IMR-90 (cell line): ENCODE measurements around the gene NFATC1. TPM values are rescaled to one million over a fixed set of nuclear protein-coding genes. Genes with fewer than 3 reads are reported as not detected.
A peak's percentile ranks its signal among the peaks of the same experiment; 100 is the strongest.
"Not testable (repeated sequence)": the region's sequence is repeated elsewhere in the genome, so short reads cannot be mapped to it uniquely, and the experiment has no call there.

ENCODE experiments used
- ATAC-seq: fragments of 200-7000 bp; cut with Tn5 transposase; 2 replicates; pipeline ENCODE4 v1.9.1; 2020; ENCODE audit warnings: low read depth, mild to moderate bottlenecking, moderate library complexity
- BruUV-seq: library from RNA; stranded (reverse); fragments of 400-500 nt; replicated peaks from 2 replicates; lab custom pipeline; 2021; lab: Mats Ljungman, UMichigan
- CTCF ChIA-PET: fragments of 300-600 bp; formaldehyde crosslinking; extraction: SDS; loops from one replicate; lab custom pipeline; 2021; ENCODE audit warnings: antibody characterized with exemption; lab: Yijun Ruan, JAX
- POLR2A ChIA-PET: fragments of 300-600 bp; sonication (Branson Sonifier 250); formaldehyde crosslinking; loops from one replicate; lab custom pipeline; 2022; ENCODE audit warnings: antibody characterized with exemption; ENCODE audit not compliant: unreplicated experiment; lab: Charles Lee
- DNase-seq: peaks from one replicate; pipeline ENCODE4 v3.0.0; 2013
- H2AFZ ChIP-seq: replicated peaks from 2 replicates; pipeline ENCODE3; 2013; ENCODE audit warnings: low read length, mild to moderate bottlenecking; ENCODE audit not compliant: poor library complexity
- H2AK5ac ChIP-seq: 2 replicates; pipeline ENCODE4 v1.6.1; 2013; ENCODE audit warnings: low read depth, low read length, inconsistent platforms
- H2AK9ac ChIP-seq: replicated peaks from 2 replicates; pipeline ENCODE3; 2013; ENCODE audit warnings: mild to moderate bottlenecking, low read depth, low read length, moderate library complexity; ENCODE audit not compliant: poor library complexity
- H2BK120ac ChIP-seq: 2 replicates; pipeline ENCODE4 v1.6.1; 2013; ENCODE audit warnings: low read depth, low read length, inconsistent platforms
- H2BK15ac ChIP-seq: 3 replicates; pipeline ENCODE4 v1.6.1; 2013; ENCODE audit warnings: low read depth, low read length, inconsistent platforms
- H2BK20ac ChIP-seq: 2 replicates; pipeline ENCODE4 v1.6.1; 2013; ENCODE audit warnings: low read depth, mild to moderate bottlenecking, inconsistent platforms, low read length, moderate library complexity
- H2BK5ac ChIP-seq: 2 replicates; pipeline ENCODE4 v1.6.1; 2013; ENCODE audit warnings: mild to moderate bottlenecking, low read depth, low read length, inconsistent platforms; ENCODE audit not compliant: poor library complexity, severe bottlenecking
- H3K14ac ChIP-seq: replicated peaks from 2 replicates; pipeline ENCODE4 v1.6.1; 2013; ENCODE audit warnings: low read depth, low read length, inconsistent platforms
- H3K18ac ChIP-seq: 2 replicates; pipeline ENCODE4 v1.6.1; 2013; ENCODE audit warnings: low read depth, low read length, control low read depth
- H3K23ac ChIP-seq: 2 replicates; pipeline ENCODE4 v1.6.1; 2013; ENCODE audit warnings: low read depth, low read length, inconsistent platforms
- H3K27ac ChIP-seq: 2 replicates; pipeline ENCODE4 v1.5.1; 2013; ENCODE audit warnings: mild to moderate bottlenecking, control low read depth, low read length; ENCODE audit not compliant: insufficient read depth
- H3K27me3 ChIP-seq: 2 replicates; pipeline ENCODE4 v1.6.1; 2013; ENCODE audit warnings: low read length; ENCODE audit not compliant: control insufficient read depth, insufficient read depth
- H3K36me3 ChIP-seq: 2 replicates; pipeline ENCODE4 v1.6.1; 2013; ENCODE audit warnings: low read length, mixed read lengths; ENCODE audit not compliant: control insufficient read depth, insufficient read depth
- H3K4ac ChIP-seq: 2 replicates; pipeline ENCODE4 v1.6.1; 2013; ENCODE audit warnings: low read depth, low read length, inconsistent platforms
- H3K4me1 ChIP-seq: 2 replicates; pipeline ENCODE4 v1.6.1; 2013; ENCODE audit warnings: low read length, mixed read lengths; ENCODE audit not compliant: control insufficient read depth, insufficient read depth
- H3K4me2 ChIP-seq: 2 replicates; pipeline ENCODE4 v1.6.1; 2013; ENCODE audit warnings: low read depth, mild to moderate bottlenecking, control low read depth, low read length, moderate library complexity
- H3K4me3 ChIP-seq: 2 replicates; pipeline ENCODE4 v1.5.1; 2013; ENCODE audit warnings: low read depth, mild to moderate bottlenecking, control low read depth, low read length, moderate library complexity; ENCODE audit not compliant: insufficient read depth
- H3K56ac ChIP-seq: 2 replicates; pipeline ENCODE4 v1.6.1; 2013; ENCODE audit warnings: low read length, inconsistent platforms; ENCODE audit not compliant: insufficient read depth; ENCODE audit errors: extremely low read depth
- H3K79me1 ChIP-seq, 2 experiments: 2 replicates each; pipeline ENCODE4 v1.6.1; 2013; ENCODE audit warnings: low read length in 2 of 2, inconsistent platforms in 1 of 2, low read depth in 1 of 2
- H3K9ac ChIP-seq: 2 replicates; pipeline ENCODE4 v1.6.1; 2013; ENCODE audit warnings: low read depth, low read length, control low read depth
- H3K9me1 ChIP-seq: 2 replicates; pipeline ENCODE4 v1.6.1; 2013; ENCODE audit warnings: low read length, inconsistent platforms; ENCODE audit not compliant: insufficient read depth
- H3K9me3 ChIP-seq: 2 replicates; pipeline ENCODE4 v1.6.1; 2013; ENCODE audit warnings: low read length; ENCODE audit not compliant: control insufficient read depth, insufficient read depth
- H4K20me1 ChIP-seq: 2 replicates; pipeline ENCODE4 v1.6.1; 2013; ENCODE audit warnings: low read length, inconsistent platforms; ENCODE audit not compliant: insufficient read depth
- H4K5ac ChIP-seq: 2 replicates; pipeline ENCODE4 v1.6.1; 2013; ENCODE audit warnings: mild to moderate bottlenecking, low read depth, low read length, control low read depth
- H4K8ac ChIP-seq, 2 experiments: 2 replicates each; pipeline ENCODE4 v1.6.1; 2013; ENCODE audit warnings: low read depth in 2 of 2, low read length in 2 of 2, control low read depth in 1 of 2, inconsistent platforms in 1 of 2
- H4K91ac ChIP-seq: 2 replicates; pipeline ENCODE4 v1.6.1; 2013; ENCODE audit warnings: low read depth, low read length, inconsistent platforms; ENCODE audit not compliant: insufficient read depth
- CEBPB ChIP-seq: IDR thresholded peaks from 2 replicates; pipeline ENCODE4 v1.6.1; 2012; ENCODE audit warnings: low read depth, low read length, improper control_type of control experiment
- MAZ ChIP-seq: IDR thresholded peaks from 2 replicates; pipeline ENCODE4 v1.6.1; 2012; ENCODE audit warnings: low read depth, mild to moderate bottlenecking, low read length, improper control_type of control experiment, moderate library complexity, borderline replicate concordance
- NFE2L2 ChIP-seq: fragments of 150-350 bp; IDR thresholded peaks from 2 replicates; pipeline ENCODE4 v1.6.1; 2016; ENCODE audit warnings: low read depth, mild to moderate bottlenecking, low read length
- POLR2A ChIP-seq: IDR thresholded peaks from 2 replicates; pipeline ENCODE4 v1.6.1; 2012; ENCODE audit warnings: mild to moderate bottlenecking, low read depth, low read length
- WGBS, 2 experiments: methylation state at CpG; one replicate each; pipeline versions ENCODE4 v1.1.5 to v1.1.7; 2013; ENCODE audit warnings: missing lambda C conversion rate in 2 of 2; ENCODE audit not compliant: insufficient read length in 1 of 2; ENCODE audit errors: extremely low coverage in 2 of 2; 5-methylcytosine and 5-hydroxymethylcytosine counted together
- dilution Hi-C: fragments of 300-500 bp; cut with HindIII; formaldehyde crosslinking; loops from one replicate; pipeline ENCODE4 v1.14.3; 2018; ENCODE audit warnings: low sequenced_read_pairs; ENCODE audit not compliant: unreplicated experiment
- in situ Hi-C: fragments of 300-500 bp; cut with MboI; formaldehyde crosslinking; loops from 3 replicates; pipeline ENCODE4 v1.14.3; 2019; ENCODE audit warnings: low sequenced_read_pairs, inconsistent platforms, mixed read lengths
- intact Hi-C: fragments of 100-400 bp; cut with micrococcal nuclease; formaldehyde crosslinking; loops from 2 replicates; pipeline ENCODE4 v1.10.0; 2022
- polyA plus RNA-seq, 3 experiments: library from polyadenylated mRNA; depleted of rRNA; stranded (reverse); fragments of >200 nt; gene quantifications; 2 replicates each; pipeline ENCODE4 v1.2.3, GENCODE V29; 2012; ENCODE audit warnings: low replicate concordance in 1 of 3
- total RNA-seq: library from RNA; depleted of rRNA; stranded (reverse); fragments of >200 nt; gene quantifications from 2 replicates; pipeline ENCODE4 v1.2.3, GENCODE V29; 2012

Gene NFATC1
- total and polyA plus RNA-seq, 2 of the 4 experiments (the other 2 are of a cell fraction), result 0.36 to 1.8 TPM

DNA sequence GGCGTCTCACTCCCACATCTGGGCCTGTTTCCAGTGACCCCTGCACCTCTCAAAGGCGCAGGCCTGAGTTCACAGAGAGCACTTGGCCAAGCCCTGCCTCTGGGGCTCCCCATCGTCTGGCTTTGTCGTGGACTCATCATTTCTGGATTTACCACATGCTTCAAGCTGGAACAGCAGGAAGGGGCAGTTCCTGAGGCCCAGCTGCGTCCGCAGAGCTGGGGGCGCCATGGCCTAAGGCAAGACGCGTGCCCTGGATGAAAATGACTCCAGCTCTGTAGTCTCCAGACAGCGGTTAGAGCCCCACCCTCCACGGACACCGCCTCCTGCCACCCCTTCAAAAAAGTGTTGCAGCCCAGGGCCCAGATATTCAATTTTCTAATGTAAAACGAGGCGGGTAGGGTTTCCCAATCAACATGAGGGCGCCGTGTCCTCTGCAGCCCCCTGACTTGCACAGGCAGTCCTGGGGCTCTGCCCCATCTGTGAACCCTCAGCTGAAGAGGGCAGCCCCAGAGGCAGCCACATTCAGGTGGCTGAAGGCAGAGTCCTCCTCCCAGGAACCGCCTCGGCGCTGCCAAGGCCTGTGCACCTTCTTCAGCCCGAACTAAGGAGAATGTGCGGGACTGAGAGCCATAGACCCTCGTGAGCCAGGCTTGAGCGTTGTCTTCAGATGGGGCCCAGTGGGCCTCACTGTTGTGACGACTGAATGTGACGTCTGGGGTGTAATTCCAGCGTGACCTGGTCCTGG lies 85.5 kb downstream of the NFATC1 start:
- no peaks in the 10 kb centered on the region for H3K36me3 ChIP-seq
- no peaks in the 10 kb centered on the region for H3K79me1 ChIP-seq
- H3K4me3 ChIP-seq, result no peak overlapping the region
- peaks cover 4% of the 10 kb centered on the region; the same call in 1 of the 2 replicates for H3K9me3 ChIP-seq
- ATAC-seq (no peak), DNase-seq (no peak)
- no peak overlapping the region for H2AFZ ChIP-seq
- TF ChIP-seq NFE2L2, result no peak
- TF ChIP-seq CEBPB, result no peak
- no peak for TF ChIP-seq MAZ
- TF ChIP-seq POLR2A, result no peak
- no peaks in the 10 kb centered on the region for H3K27me3 ChIP-seq
- no peak overlapping the region for H3K27ac ChIP-seq
- H4K20me1 ChIP-seq, result 0 out of 2 replicates have a peak, but pooled peaks cover 3% of the 10 kb centered on the region
- H3K4ac ChIP-seq, result no peak overlapping the region
- peaks cover 16% of the 10 kb centered on the region; the same call in 1 of the 2 replicates for H3K4me1 ChIP-seq
- 91% methylated on average over 20 of the region's 26 CpGs; no CpG with 5 or more reads in 1 of the 2 experiments for WGBS, 2 experiments
- no peak overlapping the region for H4K5ac ChIP-seq
- H2BK20ac ChIP-seq, result no peak overlapping the region
- BruUV-seq, result no TSS peak
- H4K91ac ChIP-seq, result no peak overlapping the region
- no peak overlapping the region for H3K23ac ChIP-seq
- POLR2A ChIA-PET, result no interaction called here
- no peak overlapping the region for H3K9ac ChIP-seq
- H3K56ac ChIP-seq, result no peak overlapping the region
- no peak overlapping the region for H4K8ac ChIP-seq
- dilution Hi-C loops, result no loop called here
- H3K14ac ChIP-seq, result no peak overlapping the region
- in situ Hi-C loops, result no loop called here
- H3K4me2 ChIP-seq, result no peak overlapping the region
- no peak overlapping the region for H3K18ac ChIP-seq
- H2BK15ac ChIP-seq, result no peak overlapping the region
- CTCF ChIA-PET, result no interaction called here
- H2AK9ac ChIP-seq, result peak overlapping the region; percentile 39
- no peak overlapping the region for H2AK5ac ChIP-seq
- peaks cover 5% of the 10 kb centered on the region; the same call in 1 of the 2 replicates for H3K9me1 ChIP-seq
- no peak overlapping the region for H2BK120ac ChIP-seq
- no peak overlapping the region for H2BK5ac ChIP-seq
- intact Hi-C loops, result no loop called here

GRCh38 chr18:79483393-79483792 lies 87.7 kb downstream of the NFATC1 start:
- H3K4me2 ChIP-seq, H2BK15ac ChIP-seq, dilution Hi-C loops, H3K9me3 ChIP-seq, H2BK20ac ChIP-seq, H2AK9ac ChIP-seq, DNase-seq, in situ Hi-C loops, H4K5ac ChIP-seq, H3K36me3 ChIP-seq, H4K8ac ChIP-seq, H3K18ac ChIP-seq, H3K56ac ChIP-seq, H3K4ac ChIP-seq, H2AFZ ChIP-seq, CTCF ChIA-PET, H3K14ac ChIP-seq, ATAC-seq, H3K79me1 ChIP-seq, H3K27me3 ChIP-seq, BruUV-seq, H3K9ac ChIP-seq, H3K27ac ChIP-seq, H4K91ac ChIP-seq, H3K23ac ChIP-seq, intact Hi-C loops, H3K4me3 ChIP-seq, POLR2A ChIA-PET, H4K20me1 ChIP-seq, H3K9me1 ChIP-seq, H2BK5ac ChIP-seq: not testable (repeated sequence)
- Histone ChIP-seq H2AK5ac (peak overlapping the region; percentile 50; the same call in 1 of the 2 replicates), H3K4me1 (peaks cover 17% of the 10 kb centered on the region; the same call in 1 of the 2 replicates), H2BK120ac (0 out of 2 replicates have a peak overlapping the region, but pooled peaks have one; percentile 32)
- 95% methylated on average over 12 of the region's 25 CpGs; no CpG with 5 or more reads in 1 of the 2 experiments for WGBS, 2 experiments
